GM23248 (cell line): ENCODE measurements around the gene EDEM2.

Source experiments
- EZH2 ChIP-seq: fragments of 200-600 bp; sonication (generic); IDR thresholded peaks from 2 replicates; pipeline ENCODE4 v1.6.1; 2018; ENCODE audit warnings: antibody characterized with exemption, mild to moderate bottlenecking; ENCODE audit not compliant: insufficient read depth, poor library complexity, severe bottlenecking
- EZH2phosphoT487 ChIP-seq: fragments of 200-600 bp; sonication (generic); IDR thresholded peaks from 2 replicates; pipeline ENCODE4 v1.6.1; 2018; ENCODE audit warnings: antibody characterized with exemption, moderate library complexity, mild to moderate bottlenecking, low read depth; ENCODE audit not compliant: insufficient read depth

DNA sequence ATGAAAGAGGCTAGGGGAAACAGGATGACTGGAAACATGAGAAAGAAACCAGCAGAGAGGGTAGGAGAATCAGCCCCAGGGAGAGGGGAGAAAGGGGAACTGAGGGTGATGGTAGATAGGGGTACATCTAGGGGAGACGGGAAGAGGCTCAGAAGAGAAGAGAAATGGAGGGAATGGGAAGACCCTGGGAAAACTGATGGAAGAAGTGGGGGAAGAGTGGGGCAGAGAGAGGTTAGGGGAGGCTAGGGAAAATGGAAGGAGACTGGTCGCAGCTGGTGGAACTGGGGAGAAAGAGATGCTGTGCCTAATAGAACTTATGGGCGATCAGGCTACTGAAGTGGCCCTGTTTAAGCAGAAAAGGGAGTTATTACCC is 25.3 kb upstream of the EDEM2 start:
- no peak for TF ChIP-seq EZH2
- no peak for TF ChIP-seq EZH2phosphoT487
